Trophoblast cell (in vitro differentiated cells and primary cell): ENCODE results near the gene USH1C.

Experiments
- DNase-seq, 2 donors: peaks; one replicate each; pipeline ENCODE4 v3.0.0-alpha.2; 2016
- H2AFZ ChIP-seq: 2 replicates; pipeline ENCODE4 v1.6.1; 2013; ENCODE audit warnings: low read length, moderate library complexity, mild to moderate bottlenecking; ENCODE audit not compliant: insufficient read depth, poor library complexity
- H2AK5ac ChIP-seq: 2 replicates; pipeline ENCODE4 v1.6.1; 2013; ENCODE audit warnings: mild to moderate bottlenecking, low read length
- H2BK120ac ChIP-seq: 2 replicates; pipeline ENCODE4 v1.6.1; 2013; ENCODE audit warnings: low read length, mild to moderate bottlenecking, moderate library complexity; ENCODE audit not compliant: insufficient read depth, poor library complexity
- H2BK12ac ChIP-seq: 2 replicates; pipeline ENCODE4 v1.6.1; 2013; ENCODE audit warnings: mild to moderate bottlenecking, low read length, moderate library complexity
- H2BK5ac ChIP-seq: 2 replicates; pipeline ENCODE4 v1.6.1; 2013; ENCODE audit warnings: low read length, low read depth, moderate library complexity, mild to moderate bottlenecking; ENCODE audit not compliant: poor library complexity
- H3K14ac ChIP-seq: 2 replicates; pipeline ENCODE4 v1.6.1; 2013; ENCODE audit warnings: mild to moderate bottlenecking, low read length
- H3K18ac ChIP-seq: 2 replicates; pipeline ENCODE4 v1.6.1; 2013; ENCODE audit warnings: mild to moderate bottlenecking, low read length
- H3K23ac ChIP-seq: 2 replicates; pipeline ENCODE4 v1.6.1; 2013; ENCODE audit warnings: low read length
- H3K27ac ChIP-seq: 2 replicates; pipeline ENCODE4 v1.5.1; 2013; ENCODE audit warnings: low read depth, mild to moderate bottlenecking, inconsistent platforms, low read length, moderate library complexity
- H3K27me3 ChIP-seq: 2 replicates; pipeline ENCODE4 v1.6.1; 2013; ENCODE audit warnings: inconsistent platforms, mild to moderate bottlenecking, low read length, moderate library complexity; ENCODE audit not compliant: insufficient read depth
- H3K36me3 ChIP-seq, 2 experiments: 1 replicate in 1 of 2; 2 replicates in 1 of 2; pipeline ENCODE4 v1.6.1; 2013; ENCODE audit warnings: low read length in 2 of 2, mild to moderate bottlenecking in 2 of 2, moderate library complexity in 1 of 2; ENCODE audit not compliant: insufficient read depth in 2 of 2, control insufficient read depth in 1 of 2
- H3K4ac ChIP-seq: 2 replicates; pipeline ENCODE4 v1.6.1; 2013; ENCODE audit warnings: low read depth, mild to moderate bottlenecking, low read length, moderate library complexity
- H3K4me1 ChIP-seq, 2 experiments: 1 replicate in 1 of 2; 2 replicates in 1 of 2; pipeline ENCODE4 v1.6.1; 2013; ENCODE audit warnings: low read length in 2 of 2, mild to moderate bottlenecking in 2 of 2, moderate library complexity in 1 of 2; ENCODE audit not compliant: insufficient read depth in 2 of 2, control insufficient read depth in 1 of 2
- H3K4me2 ChIP-seq: 2 replicates; pipeline ENCODE4 v1.6.1; 2013; ENCODE audit warnings: inconsistent platforms, mild to moderate bottlenecking, low read length, moderate library complexity
- H3K4me3 ChIP-seq: 2 replicates; pipeline ENCODE4 v1.5.1; 2013; ENCODE audit warnings: mild to moderate bottlenecking, low read depth, low read length, inconsistent platforms
- H3K79me1 ChIP-seq: one replicate; pipeline ENCODE4 v1.6.1; 2013; ENCODE audit warnings: low read length
- H3K79me2 ChIP-seq: 2 replicates; pipeline ENCODE4 v1.6.1; 2013; ENCODE audit warnings: low read length, mild to moderate bottlenecking; ENCODE audit not compliant: control insufficient read depth, insufficient read depth, poor library complexity
- H3K9ac ChIP-seq: 2 replicates; pipeline ENCODE4 v1.6.1; 2013; ENCODE audit warnings: mild to moderate bottlenecking, low read length
- H3K9me3 ChIP-seq: 2 replicates; pipeline ENCODE4 v1.6.1; 2013; ENCODE audit warnings: low read depth, mild to moderate bottlenecking, control low read depth, inconsistent platforms, low read length; ENCODE audit not compliant: insufficient read depth
- H4K12ac ChIP-seq: 2 replicates; pipeline ENCODE4 v1.6.1; 2013; ENCODE audit warnings: low read depth, mild to moderate bottlenecking, low read length, moderate library complexity
- H4K8ac ChIP-seq: 2 replicates; pipeline ENCODE4 v1.6.1; 2013; ENCODE audit warnings: low read depth, mild to moderate bottlenecking, low read length, moderate library complexity
- H4K91ac ChIP-seq: one replicate; pipeline ENCODE4 v1.6.1; 2013; ENCODE audit warnings: low read depth, mild to moderate bottlenecking, low read length, moderate library complexity
- WGBS: extraction: QIAGEN DNeasy Blood & Tissue Kit; methylation state at CpG from one replicate; pipeline ENCODE4 v1.1.7; 2013; ENCODE audit warnings: missing lambda C conversion rate; ENCODE audit not compliant: insufficient read length, insufficient coverage; ENCODE audit errors: extremely low coverage; 5-methylcytosine and 5-hydroxymethylcytosine counted together

USH1C gene

GRCh38 chr11:17526326-17526725 is 17.9 kb downstream of the USH1C start:
- Histone ChIP-seq H3K4me3 (no peak overlapping the region), H3K4me1 (no peaks in the 10 kb centered on the region), H3K4ac (no peak overlapping the region), H2BK5ac (no peak overlapping the region), H3K79me1 (no peaks in the 10 kb centered on the region), H3K18ac (no peak overlapping the region), H2BK120ac (no peak overlapping the region), H4K12ac (no peak overlapping the region), H3K23ac (no peak overlapping the region), H3K79me2 (no peaks in the 10 kb centered on the region), H2AFZ (no peak overlapping the region), H3K27me3 (no peaks in the 10 kb centered on the region), H3K9me3 (peaks cover 2% of the 10 kb centered on the region), H4K8ac (no peak overlapping the region), H3K4me2 (no peak overlapping the region), H4K91ac (no peak overlapping the region), H3K27ac (no peak overlapping the region), H2AK5ac (no peak overlapping the region), H3K9ac (no peak overlapping the region), H2BK12ac (no peak overlapping the region), H3K36me3 (no peaks in the 10 kb centered on the region), H3K14ac (no peak overlapping the region)
- DNase-seq = no peak
- WGBS = no CpG with 5 or more reads among the region's 13 CpGs

GRCh38 chr11:17525570-17525969 is 18.6 kb downstream of the USH1C start:
- no peak overlapping the region for H2BK5ac ChIP-seq
- no peak overlapping the region for H2AK5ac ChIP-seq
- no peak overlapping the region for H2BK120ac ChIP-seq
- H3K27me3 ChIP-seq = no peaks in the 10 kb centered on the region
- H3K23ac ChIP-seq = no peak overlapping the region
- H2BK12ac ChIP-seq = no peak overlapping the region
- no peaks in the 10 kb centered on the region for H3K79me1 ChIP-seq
- no peak overlapping the region for H3K9ac ChIP-seq
- H3K4me1 ChIP-seq = no peaks in the 10 kb centered on the region
- H3K79me2 ChIP-seq = no peaks in the 10 kb centered on the region
- H2AFZ ChIP-seq = no peak overlapping the region
- H3K36me3 ChIP-seq = no peaks in the 10 kb centered on the region
- no peak overlapping the region for H4K12ac ChIP-seq
- H3K4me3 ChIP-seq = no peak overlapping the region
- H3K4me2 ChIP-seq = no peak overlapping the region
- H3K18ac ChIP-seq = no peak overlapping the region
- WGBS = no CpG with 5 or more reads among the region's 4 CpGs
- no peak overlapping the region for H3K27ac ChIP-seq
- no peak overlapping the region for H3K4ac ChIP-seq
- H3K14ac ChIP-seq = no peak overlapping the region
- H4K91ac ChIP-seq = no peak overlapping the region
- no peak for DNase-seq
- H3K9me3 ChIP-seq = peaks cover 2% of the 10 kb centered on the region
- no peak overlapping the region for H4K8ac ChIP-seq

- WGBS = no CpG with 5 or more reads among the region's 9 CpGs
- no peak overlapping the region for H2BK5ac ChIP-seq
These were observed 20.0 kb downstream of the USH1C start for GRCh38 chr11:17524221-17524620.

GRCh38 chr11:17522655-17523054 is 21.6 kb downstream of the USH1C start:
- Histone ChIP-seq H2BK5ac (no peak overlapping the region), H4K91ac (no peak overlapping the region), H4K12ac (no peak overlapping the region), H3K79me2 (no peaks in the 10 kb centered on the region), H3K18ac (no peak overlapping the region), H3K4me2 (no peak overlapping the region), H3K9ac (no peak overlapping the region), H3K9me3 (no peaks in the 10 kb centered on the region), H3K27me3 (no peaks in the 10 kb centered on the region), H4K8ac (no peak overlapping the region), H2BK120ac (no peak overlapping the region), H3K79me1 (no peaks in the 10 kb centered on the region), H3K23ac (no peak overlapping the region), H2BK12ac (no peak overlapping the region), H3K14ac (no peak overlapping the region), H3K27ac (no peak overlapping the region), H3K4ac (no peak overlapping the region), H3K4me3 (no peak overlapping the region), H3K4me1 (no peaks in the 10 kb centered on the region), H2AK5ac (no peak overlapping the region), H3K36me3 (no peaks in the 10 kb centered on the region), H2AFZ (no peak overlapping the region)
- no CpG with 5 or more reads among the region's 17 CpGs for WGBS
- no peak for DNase-seq

More at GRCh38 chr11:17524221-17524620, 20.0 kb downstream of the USH1C start:
- Histone ChIP-seq H3K4me2 (no peak overlapping the region), H4K12ac (no peak overlapping the region), H2AK5ac (no peak overlapping the region), H3K4ac (no peak overlapping the region), H3K9ac (no peak overlapping the region), H3K18ac (no peak overlapping the region), H3K9me3 (peaks cover 2% of the 10 kb centered on the region), H3K79me2 (no peaks in the 10 kb centered on the region), H4K8ac (no peak overlapping the region), H3K23ac (no peak overlapping the region), H2BK120ac (no peak overlapping the region), H4K91ac (no peak overlapping the region), H2BK12ac (no peak overlapping the region), H2AFZ (no peak overlapping the region), H3K36me3 (no peaks in the 10 kb centered on the region), H3K27me3 (no peaks in the 10 kb centered on the region), H3K27ac (no peak overlapping the region), H3K4me1 (no peaks in the 10 kb centered on the region), H3K79me1 (no peaks in the 10 kb centered on the region), H3K4me3 (no peak overlapping the region), H3K14ac (no peak overlapping the region)
- no peak for DNase-seq
